GM18526 (cell line): ENCODE data around the gene MARCHF10.

Experiments used
- POLR2A ChIP-seq: IDR thresholded peaks from 3 replicates; pipeline ENCODE4 v1.6.1; 2011; ENCODE audit not compliant: insufficient read length; ENCODE audit errors: extremely low read depth

MARCHF10 gene

DNA sequence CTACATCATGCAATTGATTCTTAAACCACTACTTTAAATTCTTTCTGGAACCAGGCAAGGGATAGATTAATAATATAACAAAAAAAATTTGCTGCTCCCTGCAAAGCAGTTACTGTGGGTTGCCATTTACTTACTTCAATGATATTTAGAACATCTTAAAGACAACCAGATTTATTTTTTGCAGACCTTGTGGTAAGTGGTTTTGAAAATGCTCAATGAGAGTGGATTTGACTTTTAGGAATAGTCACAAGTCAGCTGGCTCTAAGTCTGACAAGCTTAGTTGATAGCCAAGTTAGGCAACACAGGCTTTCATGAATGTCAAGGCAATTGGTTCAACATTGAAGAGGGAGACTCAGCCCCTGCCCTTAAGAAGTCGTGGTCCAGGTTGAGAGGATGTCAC, 11.8 kb downstream of the MARCHF10 start:
- no peak for TF ChIP-seq POLR2A

DNA sequence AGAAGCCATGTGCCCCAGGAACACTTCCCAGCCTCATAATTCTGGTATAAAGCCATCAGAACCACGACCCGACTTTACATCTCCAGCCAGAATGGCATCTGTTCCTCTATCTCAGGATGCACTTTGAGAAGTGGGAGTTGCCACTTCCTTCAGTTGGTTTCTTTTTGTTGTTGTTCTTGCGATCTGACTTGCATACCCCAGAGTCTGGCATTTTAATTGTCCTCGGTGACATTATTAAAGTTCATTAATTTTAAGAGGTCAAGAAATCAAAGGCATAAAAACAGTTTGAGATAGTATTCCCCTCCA, 13.5 kb downstream of the MARCHF10 start:
- no peak for TF ChIP-seq POLR2A

DNA sequence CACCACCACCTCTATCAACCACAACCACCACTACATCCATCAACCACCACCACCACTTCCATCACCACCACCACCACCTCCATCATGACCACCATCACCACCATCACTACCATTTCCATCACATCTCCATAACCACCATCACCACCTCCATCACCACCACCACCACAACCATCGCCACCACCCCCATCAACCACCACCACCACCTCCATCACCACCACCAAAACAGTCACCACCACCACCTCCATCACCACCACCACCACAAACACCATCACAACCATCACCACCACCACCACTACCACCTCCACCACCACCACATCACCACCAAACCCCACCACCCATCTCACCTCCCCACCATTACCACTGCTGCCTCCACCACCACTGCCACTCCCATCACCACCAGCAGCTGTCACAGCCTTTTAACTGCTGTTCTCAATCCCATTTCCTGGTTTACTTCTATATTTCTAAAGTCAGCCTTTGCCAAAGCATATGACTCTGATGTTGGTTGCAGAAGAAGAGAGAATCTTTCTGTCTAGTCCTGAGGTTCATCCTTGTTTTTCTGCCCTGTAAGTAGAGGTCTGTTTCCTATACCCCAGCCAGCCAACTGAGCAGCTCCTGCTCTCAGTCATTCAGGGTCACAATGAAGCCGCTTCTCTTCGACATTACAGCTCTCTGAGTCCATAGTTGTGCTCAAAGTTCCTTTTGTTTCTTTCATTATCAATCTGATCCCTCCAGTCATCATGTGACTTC, 14.0 kb downstream of the MARCHF10 start:
- TF ChIP-seq POLR2A: no peak

DNA sequence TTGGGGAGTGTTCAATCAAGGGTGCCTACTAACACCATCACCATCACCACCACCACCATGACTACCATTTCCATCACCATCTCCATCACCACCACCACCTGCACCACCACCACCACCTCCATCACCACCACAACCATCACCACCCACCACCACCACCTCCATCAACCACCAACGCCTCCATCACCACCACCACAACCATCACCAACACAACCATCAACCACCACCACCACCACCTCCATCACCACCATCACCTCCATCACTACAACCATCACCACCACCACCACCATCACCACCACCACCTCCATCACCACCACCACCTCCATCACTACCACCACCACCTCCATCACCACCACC, 15.7 kb downstream of the MARCHF10 start:
- no peak for TF ChIP-seq POLR2A

DNA sequence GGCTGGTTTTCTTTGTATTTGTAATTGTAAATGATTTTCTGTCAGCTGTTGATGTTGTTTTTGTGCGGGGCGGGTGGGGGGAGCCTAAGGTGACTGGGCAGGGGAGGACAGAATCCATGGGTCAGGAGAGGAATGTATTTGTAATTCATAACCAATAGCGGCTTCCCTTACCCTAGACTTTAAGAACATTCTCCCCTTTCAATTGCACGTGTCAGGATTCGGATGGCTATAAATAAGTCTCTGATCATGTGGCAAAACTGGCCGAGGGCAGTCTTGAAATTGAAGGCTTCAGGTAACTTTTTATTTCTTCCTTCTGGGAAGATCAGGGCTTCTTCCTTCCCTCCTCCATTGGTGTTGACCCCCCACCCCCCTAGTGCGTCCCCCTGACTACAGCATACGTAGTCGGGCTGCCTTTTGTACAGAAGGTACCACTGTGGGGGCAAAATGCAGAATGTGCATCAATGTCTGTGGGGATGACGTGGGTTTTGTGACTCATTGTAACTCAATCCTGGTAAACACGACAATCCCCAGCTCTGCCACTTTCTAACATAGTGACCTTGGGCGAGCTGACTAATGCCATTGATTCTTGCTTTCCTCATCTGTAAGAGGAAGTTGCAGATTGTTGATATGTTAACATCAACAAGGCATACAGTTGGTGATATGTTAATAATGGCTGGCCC, 16.2 kb downstream of the MARCHF10 start:
- TF ChIP-seq POLR2A: no peak

DNA sequence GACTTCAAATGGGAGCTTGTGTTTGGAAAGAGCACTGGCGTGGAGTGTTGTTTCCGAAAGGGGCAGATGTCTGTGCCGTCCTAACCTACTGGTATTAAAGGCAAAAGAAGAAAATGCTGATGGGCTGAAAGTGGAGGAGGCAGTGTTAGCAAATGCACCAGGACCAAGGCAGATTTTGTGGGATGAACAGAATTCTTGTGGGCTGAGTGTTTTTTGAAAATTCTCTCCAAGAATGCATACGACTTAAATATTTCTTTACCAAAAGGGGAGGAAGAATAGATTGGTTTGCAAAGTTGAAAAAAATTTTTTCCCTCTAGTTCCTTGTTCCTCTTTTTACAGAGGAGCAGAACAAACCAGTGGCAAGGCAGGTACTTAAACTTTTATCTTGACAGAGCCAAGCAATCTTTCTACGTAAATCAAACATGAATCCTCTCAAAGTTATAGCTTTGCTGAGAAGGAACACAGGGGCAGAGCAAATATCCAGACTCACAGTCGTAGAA, 16.8 kb downstream of the MARCHF10 start:
- TF ChIP-seq POLR2A: no peak

DNA sequence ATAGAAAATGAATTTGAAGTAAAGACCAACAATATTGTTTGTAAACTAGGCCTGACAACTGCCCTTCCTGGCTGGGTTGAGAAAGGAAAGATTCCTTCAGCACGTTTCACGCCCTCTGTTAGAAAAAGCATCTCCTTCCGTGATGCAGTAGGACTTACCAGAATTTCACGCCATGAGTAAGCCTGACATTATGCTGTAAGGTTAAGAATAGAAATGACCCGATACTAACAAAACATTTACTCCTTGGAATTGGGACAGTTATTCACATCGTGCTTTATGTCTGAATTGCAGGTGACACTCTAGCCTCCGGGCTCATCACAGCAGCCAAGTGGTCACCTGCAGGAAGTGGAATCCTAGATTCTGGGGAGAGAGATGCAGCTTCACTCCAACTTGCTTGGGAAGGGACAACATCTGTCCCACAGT, 17.5 kb downstream of the MARCHF10 start:
- TF ChIP-seq POLR2A: no peak

DNA sequence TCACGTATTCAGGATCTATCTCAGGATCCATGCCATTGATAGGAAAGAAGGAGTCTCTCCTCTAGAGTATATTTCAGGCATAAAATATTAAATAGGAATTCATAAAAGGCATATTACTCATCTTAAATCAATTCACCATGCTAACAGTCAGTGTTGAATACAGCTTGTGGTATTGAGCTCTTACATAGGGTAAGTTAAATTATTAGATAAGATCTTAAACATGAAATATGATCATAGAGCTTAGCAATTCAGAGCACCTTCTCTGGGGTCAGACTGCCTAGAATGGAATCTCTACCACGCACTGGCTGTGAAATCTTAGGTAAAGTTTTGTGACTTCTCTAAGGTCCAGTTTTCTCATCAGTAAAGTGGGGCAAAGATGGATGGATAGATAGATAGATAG, 20.7 kb downstream of the MARCHF10 start:
- no peak for TF ChIP-seq POLR2A

DNA sequence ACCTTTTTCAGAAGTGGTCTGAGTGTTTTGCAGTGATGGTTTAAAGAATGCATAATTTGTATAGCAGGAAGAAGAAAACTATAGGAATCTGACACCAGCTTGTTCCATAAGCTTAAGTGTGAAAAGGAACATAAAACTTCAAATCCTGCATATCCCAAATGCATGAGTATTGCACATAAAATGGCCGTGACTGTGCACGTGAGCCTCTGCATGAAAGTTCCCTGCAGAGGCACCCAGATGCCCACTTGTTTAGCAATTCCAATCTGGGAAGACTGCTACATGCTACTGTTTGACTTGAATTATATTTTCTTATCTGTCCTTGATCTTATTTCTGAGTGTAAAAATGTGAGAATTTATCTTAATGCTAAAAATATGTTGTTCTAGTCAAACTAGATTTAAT, 21.5 kb downstream of the MARCHF10 start:
- no peak for TF ChIP-seq POLR2A

DNA sequence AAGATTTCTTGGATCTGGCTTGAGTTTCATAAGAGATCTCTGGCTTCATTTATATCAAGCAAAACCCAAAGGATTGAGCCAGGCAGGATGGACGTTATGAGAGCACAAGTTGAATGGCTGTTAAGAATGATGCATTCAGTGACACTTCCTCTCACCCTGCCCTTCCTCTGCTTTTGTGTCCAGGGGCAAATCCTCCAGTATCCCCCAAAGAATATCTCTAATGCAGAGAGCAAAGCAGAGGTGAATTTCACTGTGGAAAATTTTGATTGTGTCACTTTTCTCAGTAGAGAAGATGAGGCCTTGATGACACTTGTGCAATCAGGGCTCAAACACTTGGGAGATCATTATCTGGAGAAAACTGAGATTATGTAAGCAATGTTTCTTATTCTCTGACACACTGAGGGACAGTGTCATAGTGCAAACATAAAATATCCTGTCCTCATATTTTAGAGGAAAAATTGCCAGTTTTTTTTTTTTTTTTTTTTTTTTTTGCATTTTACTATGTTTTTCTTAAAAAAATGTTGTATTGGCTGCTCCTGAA, 25.3 kb downstream of the MARCHF10 start:
- no peak for TF ChIP-seq POLR2A

DNA sequence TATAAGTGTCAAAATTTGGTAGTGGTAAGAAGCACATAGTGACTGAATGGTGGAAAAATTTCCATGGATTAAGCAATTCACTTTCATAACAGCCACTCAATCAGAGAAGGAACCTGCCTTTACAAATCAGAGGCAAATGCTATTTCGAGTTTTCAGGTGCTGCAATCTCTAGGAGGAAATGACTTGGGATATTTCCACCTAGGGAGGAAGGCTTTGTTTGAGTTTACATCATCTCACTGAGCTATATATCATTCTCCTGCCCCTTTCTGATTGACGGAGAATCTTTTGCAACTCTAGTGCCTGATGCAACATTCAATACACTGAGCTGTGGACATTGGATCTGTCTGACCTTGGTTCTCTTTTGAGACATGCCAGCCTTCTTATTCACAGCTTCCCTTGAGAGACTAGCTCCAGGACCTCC, 26.3 kb downstream of the MARCHF10 start:
- TF ChIP-seq POLR2A: no peak

DNA sequence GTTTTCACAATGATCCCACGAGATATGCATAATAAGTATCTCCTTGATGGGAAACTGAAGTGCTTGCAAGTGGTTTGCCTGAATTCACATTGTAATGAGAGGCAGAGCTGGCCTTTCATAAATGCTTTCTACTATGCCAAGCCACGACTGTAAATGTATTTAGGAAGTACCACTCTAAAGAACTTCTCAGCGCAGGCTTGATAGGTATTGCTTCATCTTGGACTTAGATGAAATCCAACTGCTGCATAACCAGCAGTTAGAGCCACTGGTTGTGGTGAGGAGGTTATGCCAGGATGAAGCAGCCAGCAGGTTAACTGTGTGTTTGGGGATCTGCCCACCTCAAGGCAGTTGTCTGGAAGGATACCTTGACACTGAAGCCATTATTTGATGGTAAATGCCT, 26.8 kb downstream of the MARCHF10 start:
- TF ChIP-seq POLR2A: no peak

DNA sequence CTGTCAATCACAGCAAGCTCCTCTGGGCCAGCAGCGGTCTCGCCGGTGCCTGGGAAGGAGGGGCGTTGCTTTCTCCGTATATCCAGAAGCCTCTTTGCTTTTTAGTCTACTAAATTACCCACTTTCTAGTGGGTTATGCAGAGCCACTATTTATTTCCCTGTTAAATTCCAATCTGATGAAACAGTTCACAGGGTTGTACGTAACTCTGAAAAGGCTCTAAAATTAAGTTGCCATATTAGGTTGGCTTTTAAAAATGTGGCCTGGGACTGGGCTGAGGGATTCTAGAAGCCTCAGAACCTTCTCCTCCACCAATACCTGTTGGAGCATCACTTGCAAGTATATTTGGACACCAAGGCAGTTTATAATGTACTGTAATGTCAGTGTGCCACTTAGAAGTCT, 27.2 kb downstream of the MARCHF10 start:
- no peak for TF ChIP-seq POLR2A

DNA sequence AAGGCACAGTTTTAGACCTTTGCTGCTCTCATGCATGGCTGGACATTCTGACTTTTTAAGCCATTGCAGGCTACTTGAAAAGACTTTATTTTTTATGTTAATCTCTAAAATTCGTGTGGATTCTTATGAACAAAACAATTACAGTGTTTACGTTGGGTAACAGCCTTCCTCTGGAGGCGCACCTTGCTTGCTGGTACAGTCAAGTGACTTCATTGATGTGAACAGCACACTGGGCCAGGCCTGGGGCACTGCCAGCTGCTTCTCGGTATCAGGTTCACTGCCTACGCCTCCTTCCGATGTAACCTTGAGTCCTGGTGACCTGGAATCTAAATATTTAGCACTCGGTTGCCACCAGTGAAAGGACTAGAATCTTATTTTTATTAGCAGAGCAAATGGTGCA, 27.8 kb downstream of the MARCHF10 start:
- TF ChIP-seq POLR2A: no peak

DNA sequence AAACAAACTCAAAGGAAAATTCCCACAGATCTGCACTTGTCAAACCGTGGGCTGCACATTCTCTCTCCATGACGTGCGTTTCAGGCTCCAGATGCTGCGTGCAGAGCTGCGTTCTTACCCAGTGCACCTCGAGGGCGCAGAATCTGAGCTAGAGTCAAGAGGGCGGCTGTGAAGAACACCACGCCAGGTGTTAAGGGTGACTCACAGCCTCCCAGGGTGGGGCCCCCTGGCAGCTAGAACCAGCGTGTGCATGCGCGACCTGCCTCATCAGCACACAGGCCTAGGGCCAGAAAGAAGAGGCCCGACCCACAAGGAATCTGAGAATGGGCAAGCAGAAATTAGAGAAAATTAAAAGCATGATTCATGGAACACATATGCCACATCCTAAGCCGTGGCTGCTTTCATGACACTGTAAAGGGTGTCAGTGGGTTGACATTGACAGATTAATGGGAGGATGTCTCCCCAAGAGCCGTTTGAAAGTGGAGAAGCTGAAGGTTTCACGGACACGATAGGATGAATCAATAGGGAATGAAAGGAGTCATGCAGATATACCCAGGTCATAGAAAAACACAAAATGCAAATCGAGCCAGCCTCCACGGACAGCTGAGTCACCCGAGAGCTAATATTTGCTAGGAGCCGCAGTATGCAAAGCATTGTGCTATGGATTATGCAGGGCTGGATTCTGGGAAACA, 29.0 kb downstream of the MARCHF10 start:
- no peak for TF ChIP-seq POLR2A

DNA sequence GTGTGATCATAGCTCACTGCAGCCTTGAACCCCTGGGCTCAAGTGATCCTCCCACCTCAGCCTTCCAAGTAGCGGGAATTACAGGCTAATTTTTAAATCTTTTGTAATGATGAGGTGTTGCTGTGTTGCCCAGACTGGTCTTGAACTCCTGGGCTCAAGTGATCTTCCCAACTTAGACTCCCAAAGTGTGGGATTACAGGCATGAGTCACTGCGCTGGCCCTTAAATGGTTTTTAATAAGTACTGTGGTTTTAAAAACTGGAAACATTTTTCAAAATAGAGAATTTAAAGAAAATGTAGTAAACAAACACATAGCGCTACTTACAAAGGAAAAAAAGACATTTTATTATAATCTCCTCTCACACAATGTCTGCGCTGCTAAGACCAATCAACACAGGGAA, 32.2 kb downstream of the MARCHF10 start:
- no peak for TF ChIP-seq POLR2A
